Choroid plexus epithelial cell (primary cell): Measurements from ENCODE around the gene NLGN1.

ENCODE experiments used
- DNase-seq: peaks from one replicate; pipeline ENCODE4 v3.0.0-alpha.2; 2010; ENCODE audit warnings: low read depth
- H3K4me3 ChIP-seq: 2 replicates; pipeline ENCODE4 v1.5.1; 2011; ENCODE audit warnings: low read depth, mild to moderate bottlenecking, control low read depth, low read length, moderate library complexity
- CTCF ChIP-seq: conservative IDR thresholded peaks from 2 replicates; pipeline ENCODE4 v1.5.1; 2011; ENCODE audit warnings: low read depth, mild to moderate bottlenecking, control low read depth, inconsistent platforms, low read length, moderate library complexity

NLGN1 gene

GRCh38 chr3:174325171-174325570 is 927.6 kb downstream of the NLGN1 start:
- no peak overlapping the region for H3K4me3 ChIP-seq
- DNase-seq: no peak
- no peak for TF ChIP-seq CTCF

- no peak for TF ChIP-seq CTCF
- DNase-seq: peak; percentile 38
- no peak overlapping the region for H3K4me3 ChIP-seq
Observed at GRCh38 chr3:174325834-174326700, 928.5 kb downstream of the NLGN1 start.

GRCh38 chr3:174329321-174329720 is 931.8 kb downstream of the NLGN1 start:
- no peak for TF ChIP-seq CTCF
- no peak overlapping the region for H3K4me3 ChIP-seq
- peak; percentile 30 for DNase-seq

GRCh38 chr3:174330303-174330702 is 932.8 kb downstream of the NLGN1 start:
- H3K4me3 ChIP-seq: no peak overlapping the region
- DNase-seq: peak; percentile 51
- no peak for TF ChIP-seq CTCF

GRCh38 chr3:174331095-174331800 is 933.7 kb downstream of the NLGN1 start:
- H3K4me3 ChIP-seq: no peak overlapping the region
- TF ChIP-seq CTCF: no peak
- DNase-seq: no peak

GRCh38 chr3:174332391-174332790 is 934.8 kb downstream of the NLGN1 start:
- no peak overlapping the region for H3K4me3 ChIP-seq
- no peak for DNase-seq
- TF ChIP-seq CTCF: no peak
